NCI-H146 (cell line): ENCODE data around the gene SETD2.
"Not testable (repeated sequence)": the region's sequence is repeated elsewhere in the genome, so short reads cannot be mapped to it uniquely, and the experiment has no call there.

ENCODE experiments used
- DNase-seq: peaks from one replicate; lab custom pipeline; 2025; lab: John Stamatoyannopoulos, UW

The SETD2 gene

GRCh38 chr3:47098910-47099309, 65.0 kb downstream of the SETD2 start:
- no peak for DNase-seq

GRCh38 chr3:47097864-47098263, 66.0 kb downstream of the SETD2 start:
- DNase-seq = no peak

- no peak for DNase-seq
These were observed 67.0 kb downstream of the SETD2 start for GRCh38 chr3:47096959-47097358.

- no peak for DNase-seq
These were observed 71.8 kb downstream of the SETD2 start for GRCh38 chr3:47092090-47092489.

GRCh38 chr3:47089630-47090029, 74.3 kb downstream of the SETD2 start:
- no peak for DNase-seq

- DNase-seq = no peak
These were observed 77.8 kb downstream of the SETD2 start for GRCh38 chr3:47086071-47086470.

GRCh38 chr3:47083786-47084185, 80.1 kb downstream of the SETD2 start:
- no peak for DNase-seq

GRCh38 chr3:47082519-47082918, 81.4 kb downstream of the SETD2 start:
- DNase-seq = no peak

GRCh38 chr3:47079432-47079831, 84.5 kb downstream of the SETD2 start:
- no peak for DNase-seq

- DNase-seq = no peak
These were observed 90.2 kb downstream of the SETD2 start for GRCh38 chr3:47073685-47074084.

GRCh38 chr3:47070770-47071169, 93.1 kb downstream of the SETD2 start:
- DNase-seq = no peak

- not testable (repeated sequence) for DNase-seq
These were observed 97.7 kb downstream of the SETD2 start for GRCh38 chr3:47066259-47066658.

GRCh38 chr3:47065681-47066080, 98.2 kb downstream of the SETD2 start:
- no peak for DNase-seq

GRCh38 chr3:47065058-47065457, 98.9 kb downstream of the SETD2 start:
- no peak for DNase-seq

- no peak for DNase-seq
These were observed 106.7 kb downstream of the SETD2 start for GRCh38 chr3:47057212-47057671.

GRCh38 chr3:47056705-47057104, 107.2 kb downstream of the SETD2 start:
- no peak for DNase-seq

GRCh38 chr3:47054412-47054811, 109.5 kb downstream of the SETD2 start:
- DNase-seq = no peak

- DNase-seq = no peak
These were observed 116.2 kb downstream of the SETD2 start for GRCh38 chr3:47047673-47048072.

GRCh38 chr3:47047069-47047468, 116.8 kb downstream of the SETD2 start:
- DNase-seq = no peak

GRCh38 chr3:47042231-47042791, 121.6 kb downstream of the SETD2 start:
- no peak for DNase-seq

- no peak for DNase-seq
These were observed 122.8 kb downstream of the SETD2 start for GRCh38 chr3:47041114-47041513.

- not testable (repeated sequence) for DNase-seq
These were observed 126.6 kb downstream of the SETD2 start for GRCh38 chr3:47037302-47037701.

GRCh38 chr3:47036145-47036544, 127.8 kb downstream of the SETD2 start:
- DNase-seq = no peak

GRCh38 chr3:47035645-47036044, 128.3 kb downstream of the SETD2 start:
- DNase-seq = no peak
